T-helper 2 cell (primary cell): ENCODE measurements around the gene PDE4D.
"Not testable (repeated sequence)": the region's sequence is repeated elsewhere in the genome, so short reads cannot be mapped to it uniquely, and the experiment has no call there.

ENCODE experiments used
- DNase-seq, 5 experiments: peaks; one replicate each; pipeline versions ENCODE4 v3.0.0 to v3.0.0-alpha.2; 2012 to 2022

Gene PDE4D

GRCh38 chr5:59317023-59317773, 576.3 kb downstream of the PDE4D start:
- DNase-seq: no peak

DNA sequence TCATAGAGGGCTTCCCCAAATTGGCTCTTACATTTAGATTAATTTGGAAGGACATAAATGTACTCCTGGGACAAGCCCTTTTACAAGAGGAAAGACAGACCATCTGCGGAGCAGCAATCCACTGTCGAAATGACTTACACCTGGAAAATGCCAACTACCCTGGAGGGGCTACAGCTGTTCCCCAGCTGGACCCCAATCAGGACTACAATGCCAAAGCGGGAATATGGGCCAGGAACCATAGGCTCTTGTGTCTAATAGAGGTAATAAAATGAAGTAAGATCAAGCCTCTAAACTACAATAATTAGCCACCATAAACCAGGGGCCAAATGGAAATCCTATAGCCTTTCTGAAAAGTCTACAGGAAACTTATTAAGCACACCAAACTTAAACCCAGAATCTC, 581.3 kb downstream of the PDE4D start:
- no peak for DNase-seq

GRCh38 chr5:59308685-59309084, 584.8 kb downstream of the PDE4D start:
- DNase-seq: not testable (repeated sequence)

- not testable (repeated sequence) for DNase-seq
Measured at GRCh38 chr5:59303289-59303716, 590.2 kb downstream of the PDE4D start.

DNA sequence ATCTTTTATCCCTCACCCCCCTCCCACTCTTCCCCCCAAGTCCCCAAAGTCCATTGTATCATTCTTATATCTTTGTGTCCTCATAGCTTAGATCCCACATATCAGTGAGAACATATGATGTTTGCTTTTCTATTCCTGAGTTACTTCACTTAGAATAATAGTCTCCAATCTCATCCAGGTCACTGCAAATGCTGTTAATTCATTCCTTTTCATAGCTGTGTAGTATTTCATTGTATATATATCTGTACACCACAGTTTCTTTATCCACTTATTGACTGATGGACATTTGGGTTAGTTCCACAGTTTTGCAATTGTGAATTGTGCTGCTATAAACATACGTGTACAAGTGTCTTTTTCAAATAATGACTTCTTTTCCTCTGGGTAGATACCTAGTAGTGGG, 591.0 kb downstream of the PDE4D start:
- not testable (repeated sequence) for DNase-seq

DNA sequence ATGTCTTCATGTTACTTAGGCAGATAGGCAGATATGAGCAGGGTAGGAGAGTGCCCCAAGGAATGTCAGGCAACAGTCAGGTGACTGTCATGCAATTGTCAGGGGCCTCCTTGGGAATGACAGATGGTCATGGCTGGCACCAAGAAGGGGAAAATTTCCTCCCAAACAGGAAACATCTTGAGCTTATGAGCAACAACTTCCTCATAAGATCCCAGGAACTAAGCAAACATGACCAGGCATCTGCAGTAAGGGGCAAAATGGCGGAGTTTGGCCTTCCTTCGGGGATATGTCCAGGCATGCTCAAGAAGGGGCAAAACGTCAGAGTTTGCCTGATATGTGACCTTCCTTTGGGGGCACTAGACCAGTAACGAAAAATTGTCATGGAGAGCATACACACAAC, 591.8 kb downstream of the PDE4D start:
- DNase-seq: no peak

DNA sequence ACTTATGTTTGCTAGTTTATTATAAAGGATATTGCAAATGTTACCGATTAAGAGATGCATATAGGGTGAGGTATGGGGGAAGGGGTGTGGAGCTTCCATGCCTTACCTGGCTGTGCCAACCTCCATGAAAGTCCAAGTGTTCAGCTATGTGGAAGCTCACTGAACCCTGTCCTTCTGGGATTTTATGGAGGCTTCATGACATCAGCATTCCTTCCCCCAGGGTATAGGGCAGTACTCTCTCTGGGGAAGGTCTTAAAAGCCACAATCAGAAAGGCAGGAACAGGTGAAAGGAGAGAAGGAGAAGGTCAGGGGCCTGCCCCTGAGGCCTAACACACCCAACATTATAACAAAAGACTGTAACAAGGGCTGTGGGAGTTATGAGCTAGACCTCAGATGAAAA, 592.6 kb downstream of the PDE4D start:
- DNase-seq: no peak

DNA sequence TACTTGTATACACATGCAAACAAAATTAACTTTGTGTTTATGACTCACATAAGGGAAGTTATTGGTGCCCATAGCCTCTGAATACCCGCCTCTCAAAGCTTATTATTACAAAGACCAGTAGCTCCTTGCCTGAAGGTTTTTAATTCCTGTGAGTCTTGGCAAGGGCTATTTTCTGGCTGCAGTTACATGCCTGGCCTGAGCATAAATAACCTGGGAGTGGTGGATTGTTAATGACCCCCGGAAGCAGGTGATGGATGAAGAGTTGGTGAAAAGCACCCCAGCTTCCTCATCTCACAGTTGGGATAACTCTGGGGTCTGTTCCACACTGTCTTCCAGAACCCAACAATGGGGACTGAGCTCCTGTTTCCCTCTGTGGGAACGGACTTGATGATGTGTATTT, 594.5 kb downstream of the PDE4D start:
- no peak for DNase-seq

- DNase-seq: no peak
Measured at GRCh38 chr5:59296317-59297264, 596.9 kb downstream of the PDE4D start.

GRCh38 chr5:59293700-59294099, 599.8 kb downstream of the PDE4D start:
- DNase-seq: no peak

DNA sequence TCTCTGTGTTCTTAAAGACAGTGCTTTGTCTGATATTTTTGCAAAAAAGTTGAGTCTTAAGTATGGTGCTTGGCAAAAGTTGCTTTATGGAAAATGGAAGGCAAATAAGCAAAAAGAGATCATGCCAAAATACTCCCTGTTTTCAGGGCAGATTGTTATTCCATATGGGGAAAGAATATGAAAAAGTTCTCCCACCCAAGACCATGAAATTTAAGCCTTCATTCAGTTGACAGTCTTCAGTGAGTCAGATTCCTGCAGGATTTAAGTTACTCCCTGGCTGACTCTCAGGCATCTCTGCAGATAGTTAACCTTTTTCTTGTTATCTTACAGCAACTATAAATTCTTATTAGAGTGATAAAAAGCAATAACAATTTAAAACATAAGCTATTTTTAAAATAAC, 601.6 kb downstream of the PDE4D start:
- DNase-seq: no peak

DNA sequence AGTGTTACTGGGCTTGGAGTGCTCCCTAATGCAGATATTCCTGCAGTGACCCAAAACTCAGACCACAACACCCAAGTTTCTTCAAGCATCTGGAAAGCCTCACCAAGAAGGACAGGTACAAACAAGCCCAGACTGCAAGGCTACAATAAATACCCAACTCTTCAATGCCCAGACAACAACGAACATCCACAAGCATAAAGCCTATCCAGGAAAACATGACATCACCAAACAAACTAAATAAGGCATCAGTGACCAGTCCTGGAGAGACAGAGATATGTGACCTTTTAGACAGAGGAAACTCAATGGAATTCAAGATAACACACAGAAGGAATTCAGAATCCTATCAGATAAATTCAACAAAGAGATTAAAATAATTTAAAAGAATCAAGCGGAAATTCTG, 605.6 kb downstream of the PDE4D start:
- DNase-seq: no peak

- DNase-seq: no peak
Measured at GRCh38 chr5:59287361-59287760, 606.2 kb downstream of the PDE4D start.

- DNase-seq: no peak
Measured at GRCh38 chr5:59286510-59286909, 607.0 kb downstream of the PDE4D start.

DNA sequence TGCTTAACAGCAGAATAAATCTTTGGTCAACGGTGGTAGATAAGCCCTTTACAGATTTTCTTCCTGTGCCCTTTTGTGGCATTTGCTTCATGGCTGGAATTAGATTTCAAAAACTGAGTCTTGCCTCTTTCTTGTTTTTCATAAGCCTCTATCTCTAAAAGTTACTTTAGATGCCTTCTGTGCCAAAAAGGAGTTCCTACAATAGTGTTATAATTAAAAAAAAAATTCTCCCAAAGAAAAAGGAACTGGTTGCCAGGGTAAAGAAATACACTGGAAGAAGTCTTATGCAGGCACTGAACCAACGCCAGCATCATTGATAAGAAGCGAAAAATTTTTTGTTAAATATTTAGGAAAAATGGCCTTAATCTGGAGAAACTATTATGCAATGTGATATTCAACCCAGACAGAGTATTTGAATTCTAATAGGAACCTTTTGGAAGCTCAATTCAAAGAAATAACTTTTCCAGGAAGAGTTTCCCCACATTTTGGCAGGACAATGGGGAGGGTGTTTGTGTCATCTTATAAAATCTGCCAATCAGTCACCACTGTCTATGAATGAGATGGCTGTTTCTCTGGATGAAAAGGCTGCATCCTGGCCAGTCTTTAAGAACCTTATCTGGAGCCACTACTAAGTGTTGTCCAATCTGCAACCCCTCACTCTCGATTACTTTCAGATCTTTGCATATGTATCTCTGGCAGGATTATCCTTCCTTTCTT, 608.1 kb downstream of the PDE4D start:
- DNase-seq: no peak

DNA sequence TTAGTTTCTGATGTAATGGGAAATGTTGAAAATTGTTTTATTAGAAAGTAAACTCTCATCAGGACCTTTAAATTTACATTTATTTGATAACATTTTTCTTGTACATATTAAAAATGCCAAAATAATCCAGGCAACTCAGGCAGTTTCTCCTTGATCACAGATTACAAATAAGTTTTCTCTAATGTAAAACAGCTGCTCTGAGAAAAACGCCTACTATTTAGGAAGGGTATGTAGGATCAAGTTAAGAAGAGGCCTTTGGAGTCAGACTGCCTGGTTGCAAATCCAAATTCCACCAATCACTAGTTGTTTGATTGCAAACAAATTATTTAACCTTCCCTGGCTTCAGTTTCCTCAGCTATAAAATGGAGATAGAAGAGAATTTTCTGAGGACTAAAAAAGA, 610.8 kb downstream of the PDE4D start:
- DNase-seq: no peak

GRCh38 chr5:59279979-59280378, 613.5 kb downstream of the PDE4D start:
- no peak for DNase-seq

DNA sequence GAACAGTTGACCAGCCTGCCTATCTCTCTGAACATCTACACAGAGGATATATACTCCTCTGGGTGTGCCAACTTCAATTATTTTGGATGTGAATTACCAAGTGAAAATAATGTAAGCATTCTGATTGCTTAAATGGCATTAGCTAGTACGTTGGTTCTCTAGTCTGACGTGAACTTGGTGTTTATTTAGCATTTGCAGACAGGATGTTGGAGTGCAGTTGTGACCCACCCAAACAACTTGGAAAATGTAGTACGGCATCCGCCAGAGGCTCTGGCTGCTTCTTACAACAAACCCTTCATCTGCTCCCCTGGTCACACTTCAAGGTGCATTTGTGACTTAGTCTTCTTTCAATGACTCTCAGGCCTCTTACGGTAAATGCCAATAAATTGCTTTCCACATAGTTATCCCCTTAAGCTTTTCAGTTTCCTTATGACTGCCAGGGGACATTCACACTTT, 616.6 kb downstream of the PDE4D start:
- no peak for DNase-seq

DNA sequence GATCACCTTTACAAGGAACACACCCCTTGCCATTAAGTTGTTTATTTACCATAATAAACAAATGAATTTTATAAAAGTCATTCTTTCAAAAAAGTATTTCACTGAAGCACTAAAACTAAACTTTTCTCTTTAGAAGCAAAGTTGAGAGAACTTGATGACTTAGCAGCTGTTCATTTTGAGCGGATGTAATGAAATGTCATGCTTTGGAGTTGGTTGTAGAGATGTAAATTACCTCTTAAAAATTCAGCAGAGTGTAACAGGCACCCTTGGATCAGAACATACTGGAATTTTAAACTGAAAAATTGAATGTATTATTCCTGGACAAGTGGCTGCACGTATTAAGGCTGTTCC, 617.2 kb downstream of the PDE4D start:
- DNase-seq: no peak

DNA sequence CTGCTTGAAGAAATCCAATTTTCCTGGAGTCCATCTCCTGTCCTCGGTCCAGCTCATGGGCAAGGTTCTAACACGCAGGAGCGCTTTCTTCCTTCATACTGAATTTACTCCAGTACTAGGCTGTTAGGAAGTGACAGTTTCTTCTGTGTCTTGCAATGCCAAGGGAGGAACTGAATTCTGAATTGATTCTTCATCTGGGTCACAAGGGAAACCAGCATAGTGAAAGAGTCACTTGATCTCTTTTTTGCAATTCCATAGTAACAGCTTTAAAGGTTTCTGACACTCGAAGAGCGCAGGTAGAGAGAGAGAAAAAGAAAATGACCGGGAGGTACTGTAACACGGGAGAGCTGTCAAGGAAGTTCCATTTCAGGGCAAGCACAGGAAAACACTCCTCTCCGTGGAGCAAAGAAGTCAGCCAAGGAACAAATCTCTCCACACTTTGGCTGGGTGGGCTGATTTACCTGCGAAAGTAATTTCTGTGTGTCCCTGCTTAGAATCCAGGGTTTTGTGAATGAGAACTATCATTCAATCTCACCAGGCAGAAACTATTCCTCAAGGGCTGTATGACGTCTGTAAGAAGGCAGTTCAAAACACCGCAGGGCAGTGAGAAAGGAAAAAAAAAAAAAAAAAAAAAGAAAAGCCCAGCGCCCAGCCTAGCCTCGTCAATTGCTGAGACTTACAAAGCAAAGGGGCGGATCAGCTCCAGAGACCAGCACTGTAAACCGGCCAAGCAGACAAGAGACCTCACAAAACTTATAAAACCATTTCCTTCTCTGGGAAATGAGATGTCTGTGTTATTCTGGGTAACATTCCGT, 617.8 kb downstream of the PDE4D start:
- DNase-seq: no peak

- DNase-seq: no peak
Measured at GRCh38 chr5:59275170-59275509, 618.4 kb downstream of the PDE4D start.

- no peak for DNase-seq
Measured at GRCh38 chr5:59274106-59274636, 619.4 kb downstream of the PDE4D start.
